ENCODE results near the gene INPP5A.

The INPP5A gene

GRCh38 chr10:132712291-132712690 lies 174.7 kb downstream of the INPP5A start:
- no peak for DNase-seq

- no peak for DNase-seq
Observed at GRCh38 chr10:132712743-132713142, 175.2 kb downstream of the INPP5A start.

- DNase-seq: no peak
Observed at GRCh38 chr10:132713421-132714095, 176.0 kb downstream of the INPP5A start.

- DNase-seq: no peak
Observed at GRCh38 chr10:132714096-132714985, 176.8 kb downstream of the INPP5A start.

GRCh38 chr10:132714986-132715775 lies 177.6 kb downstream of the INPP5A start:
- DNase-seq: no peak

GRCh38 chr10:132715776-132716680 lies 178.4 kb downstream of the INPP5A start:
- no peak for DNase-seq

- no peak for DNase-seq
Observed at GRCh38 chr10:132716691-132717490, 179.3 kb downstream of the INPP5A start.

- no peak for DNase-seq
Observed at GRCh38 chr10:132721725-132722124, 184.1 kb downstream of the INPP5A start.

GRCh38 chr10:132722394-132723329 lies 185.1 kb downstream of the INPP5A start:
- DNase-seq: no peak

- no peak for DNase-seq
Observed at GRCh38 chr10:132723330-132723970, 185.9 kb downstream of the INPP5A start.

GRCh38 chr10:132724446-132724845 lies 186.9 kb downstream of the INPP5A start:
- no peak for DNase-seq

GRCh38 chr10:132725202-132725601 lies 187.6 kb downstream of the INPP5A start:
- DNase-seq: no peak

GRCh38 chr10:132726194-132726593 lies 188.6 kb downstream of the INPP5A start:
- DNase-seq: no peak

GRCh38 chr10:132726951-132727350 lies 189.4 kb downstream of the INPP5A start:
- DNase-seq: no peak

- no peak for DNase-seq
Observed at GRCh38 chr10:132727411-132727810, 189.8 kb downstream of the INPP5A start.

GRCh38 chr10:132728321-132728720 lies 190.7 kb downstream of the INPP5A start:
- no peak for DNase-seq

- no peak for DNase-seq
Observed at GRCh38 chr10:132728741-132729140, 191.2 kb downstream of the INPP5A start.

- no peak for DNase-seq
Observed at GRCh38 chr10:132729810-132730572, 192.4 kb downstream of the INPP5A start.

GRCh38 chr10:132730573-132730953 lies 193.0 kb downstream of the INPP5A start:
- no peak for DNase-seq
